ENCODE results near the gene METRN.
A peak's percentile ranks its signal among the peaks of the same experiment; 100 is the strongest.

METRN gene

DNA sequence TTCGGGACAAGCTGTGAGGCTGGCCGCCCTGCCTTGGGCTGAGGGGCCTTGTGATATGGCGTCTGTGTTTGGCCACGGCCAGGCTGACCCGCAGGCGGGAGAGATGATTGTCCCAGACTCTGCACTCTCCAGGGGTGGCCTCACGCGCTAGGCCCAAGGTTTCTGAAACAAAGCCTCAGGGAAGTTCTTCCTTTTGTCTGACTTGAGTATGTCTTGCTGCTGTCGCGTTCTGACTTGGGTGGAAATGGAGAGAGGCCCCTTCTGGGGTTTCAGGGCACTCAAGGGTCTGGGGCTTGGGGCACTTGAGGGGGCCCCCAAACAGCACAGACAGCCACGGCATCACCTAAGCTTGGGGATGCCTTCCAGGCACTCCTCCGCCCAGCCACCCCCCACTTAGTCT lies 3.8 kb upstream of the METRN start:
- no peak for DNase-seq

DNA sequence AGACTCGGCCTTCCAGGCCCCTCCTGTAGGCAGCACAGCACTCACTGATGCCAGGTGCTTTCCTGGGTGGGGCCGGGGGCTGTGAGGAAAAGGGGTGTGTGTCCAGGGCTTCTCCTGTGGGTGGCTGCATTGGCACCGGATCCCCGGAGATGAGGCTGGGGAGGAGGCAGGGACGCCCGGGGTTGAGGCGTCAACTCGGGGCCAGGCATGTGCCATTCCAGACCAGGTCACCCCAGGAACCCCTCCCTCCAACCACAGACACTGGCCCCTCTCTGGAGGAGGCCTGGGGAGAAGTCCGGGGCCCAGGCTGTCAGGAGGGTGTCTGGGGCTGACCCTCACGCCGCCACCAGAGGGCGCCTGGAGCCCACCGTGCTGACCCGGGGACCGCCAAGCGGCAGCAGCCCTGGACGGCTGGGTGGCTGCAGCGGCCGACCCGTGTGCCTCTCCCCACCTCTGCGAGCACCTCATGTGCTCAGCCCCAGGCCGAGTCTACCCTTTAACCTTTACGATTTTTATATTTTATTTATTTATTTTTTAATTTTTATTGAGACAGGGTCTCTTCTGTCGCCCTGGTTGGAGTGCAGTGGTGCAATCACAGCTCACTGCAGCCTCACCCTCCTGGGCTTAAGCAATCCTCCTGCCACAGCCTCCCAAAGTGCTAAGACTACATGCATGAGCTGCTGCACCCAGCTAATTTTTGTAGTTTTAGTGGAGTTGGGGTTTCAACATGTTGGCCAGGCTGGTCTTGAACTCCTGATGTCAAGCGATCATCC lies 3.2 kb upstream of the METRN start:
- peak; percentile 65 to 77 (median 72) for DNase-seq

DNA sequence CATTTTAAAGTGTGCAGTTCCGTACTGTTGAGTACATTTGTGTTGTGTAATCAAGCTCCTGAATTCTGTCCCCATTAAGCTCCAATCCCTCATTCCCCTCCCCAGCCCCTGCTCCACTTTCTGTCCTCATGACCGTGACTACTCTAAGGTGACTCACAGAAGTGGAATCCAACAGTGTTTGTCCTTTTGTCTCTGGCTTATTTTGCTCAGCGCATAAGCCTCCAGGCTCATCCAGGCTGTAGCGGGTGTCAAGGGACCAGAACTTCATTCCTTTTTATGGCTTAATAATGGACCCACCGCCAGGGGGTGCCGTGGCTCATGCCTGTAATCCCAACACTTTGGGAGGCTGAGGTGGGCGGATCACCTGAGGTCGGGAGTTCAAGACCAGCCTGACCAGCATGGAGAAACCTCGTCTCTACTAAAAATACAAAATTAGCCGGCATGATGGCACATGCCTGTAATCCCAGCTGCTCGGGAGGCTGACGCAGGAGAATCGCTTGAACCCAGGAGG lies 2.1 kb upstream of the METRN start:
- peak; percentile 11 to 53 (median 50) for DNase-seq

DNA sequence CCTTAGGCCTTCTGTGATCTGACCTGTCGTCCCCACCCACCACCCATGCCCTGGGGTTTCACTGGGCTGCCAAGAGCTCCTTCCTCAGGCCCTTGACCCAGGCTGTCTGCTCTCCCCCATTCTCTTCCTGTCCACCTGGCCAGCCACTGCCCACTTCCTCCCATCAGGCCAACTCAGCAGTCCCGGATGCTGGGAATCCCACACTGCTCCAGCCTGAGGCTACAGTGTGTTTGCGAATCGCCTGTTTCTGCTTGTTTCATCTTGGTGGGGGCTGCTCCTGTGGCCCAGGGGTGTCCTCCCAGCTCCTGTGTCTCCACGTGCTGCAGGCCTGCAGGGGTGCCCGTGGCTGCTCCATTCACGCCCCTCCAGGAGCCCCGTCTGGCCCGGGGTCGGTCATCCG lies 839 bp upstream of the METRN start:
- no peak for DNase-seq

DNA sequence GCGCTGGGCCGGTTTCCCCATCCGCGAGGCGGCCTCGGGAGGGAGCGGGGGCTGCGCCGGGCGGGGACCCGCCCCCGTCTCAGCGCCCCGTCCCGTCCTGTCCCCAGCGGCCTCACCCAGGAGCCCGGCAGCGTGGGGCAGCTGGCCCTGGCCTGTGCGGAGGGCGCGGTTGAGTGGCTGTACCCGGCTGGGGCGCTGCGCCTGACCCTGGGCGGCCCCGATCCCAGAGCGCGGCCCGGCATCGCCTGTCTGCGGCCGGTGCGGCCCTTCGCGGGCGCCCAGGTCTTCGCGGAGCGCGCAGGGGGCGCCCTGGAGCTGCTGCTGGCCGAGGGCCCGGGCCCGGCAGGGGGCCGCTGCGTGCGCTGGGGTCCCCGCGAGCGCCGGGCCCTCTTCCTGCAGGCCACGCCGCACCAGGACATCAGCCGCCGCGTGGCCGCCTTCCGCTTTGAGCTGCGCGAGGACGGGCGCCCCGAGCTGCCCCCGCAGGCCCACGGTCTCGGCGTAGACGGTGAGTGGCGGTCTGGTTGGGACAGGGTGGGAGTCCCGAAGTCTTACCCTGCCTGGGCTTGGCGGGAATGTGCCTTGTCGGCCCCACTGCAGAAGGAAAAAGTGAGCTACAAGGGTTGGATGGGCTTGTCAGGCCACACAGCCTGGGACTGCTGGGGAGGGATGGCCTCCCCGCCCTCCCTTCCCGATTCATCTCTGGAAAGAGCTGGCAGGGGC lies 720 bp downstream of the METRN start:
- peak in 2 of 3 experiments; percentile 66 to 69 for DNase-seq

DNA sequence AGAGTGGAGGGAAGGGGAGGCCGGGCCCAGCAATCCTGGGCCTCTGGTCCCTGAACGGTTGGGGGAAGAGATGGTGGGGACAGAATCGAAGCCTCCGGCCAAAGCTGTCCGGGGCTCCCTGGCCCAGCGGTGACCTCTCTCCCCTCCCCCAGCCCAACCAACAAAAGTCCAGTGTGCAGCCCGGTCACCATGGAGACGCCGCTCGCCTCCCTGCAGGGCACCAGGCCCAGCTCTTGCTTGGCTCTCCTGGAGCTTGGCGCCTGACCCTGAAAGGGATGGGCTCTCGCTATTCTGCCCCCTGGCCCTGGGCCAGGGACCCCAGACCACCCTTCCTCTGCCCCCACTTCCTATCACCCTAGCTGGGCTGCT lies 1.3 kb downstream of the METRN start:
- peak in 2 of 3 experiments; percentile 66 to 84 for DNase-seq

DNA sequence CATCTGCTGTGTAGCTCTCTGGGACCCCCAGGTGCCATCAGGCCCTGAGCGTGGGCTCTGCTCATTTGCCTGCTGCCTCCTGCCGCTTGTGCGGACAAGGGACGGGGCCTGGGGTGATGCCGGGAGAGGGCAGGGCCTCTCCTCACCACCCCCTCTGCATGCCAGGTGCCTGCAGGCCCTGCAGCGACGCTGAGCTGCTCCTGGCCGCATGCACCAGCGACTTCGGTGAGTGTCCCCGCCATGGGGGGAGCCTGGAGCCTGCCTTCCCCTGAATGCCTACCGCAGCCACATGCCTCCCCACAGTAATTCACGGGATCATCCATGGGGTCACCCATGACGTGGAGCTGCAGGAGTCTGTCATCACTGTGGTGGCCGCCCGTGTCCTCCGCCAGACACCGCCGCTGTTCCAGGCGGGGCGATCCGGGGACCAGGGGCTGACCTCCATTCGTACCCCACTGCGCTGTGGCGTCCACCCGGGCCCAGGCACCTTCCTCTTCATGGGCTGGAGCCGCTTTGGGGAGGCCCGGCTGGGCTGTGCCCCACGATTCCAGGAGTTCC lies 1.9 kb downstream of the METRN start:
- no peak for DNase-seq

DNA sequence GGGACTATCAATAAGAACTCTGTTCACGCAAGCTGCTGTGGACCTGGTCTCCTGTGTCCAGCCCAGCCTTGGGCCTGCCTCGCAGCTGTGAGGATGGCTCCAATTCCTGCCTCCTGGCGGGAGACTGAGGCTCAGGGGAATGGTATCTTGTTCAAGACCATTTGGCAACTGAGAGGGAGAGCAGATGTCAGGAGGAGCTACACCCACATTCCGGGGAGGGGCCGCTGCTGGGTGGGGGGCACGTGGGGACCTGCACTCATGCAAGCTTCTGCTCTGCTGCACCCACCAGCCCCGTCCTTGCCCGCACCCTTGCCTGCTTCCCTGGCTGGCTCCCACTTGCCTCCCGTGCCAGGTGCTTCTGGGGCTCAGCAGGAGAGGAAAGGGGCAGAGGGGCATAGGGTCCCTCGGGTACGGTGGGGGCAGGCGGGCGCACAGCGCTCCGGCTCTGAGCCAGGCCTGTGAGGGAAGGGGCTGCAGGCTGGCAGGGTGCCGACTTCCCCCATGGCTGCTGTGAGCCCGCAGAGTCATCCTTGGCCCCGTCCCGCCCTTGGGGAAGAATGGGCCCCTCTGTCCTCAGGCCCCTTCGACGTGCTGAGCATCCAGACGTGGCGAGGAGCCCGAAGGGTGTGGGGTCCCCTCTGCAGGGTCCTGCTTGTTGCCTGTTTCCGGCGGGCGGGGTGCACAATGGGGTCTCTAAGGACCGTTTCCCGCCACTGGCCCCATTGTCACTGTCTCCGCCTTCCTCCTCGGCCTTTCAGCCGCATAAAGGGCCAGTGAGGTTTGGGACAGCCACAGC lies 2.7 kb downstream of the METRN start:
- DNase-seq, result no peak

DNA sequence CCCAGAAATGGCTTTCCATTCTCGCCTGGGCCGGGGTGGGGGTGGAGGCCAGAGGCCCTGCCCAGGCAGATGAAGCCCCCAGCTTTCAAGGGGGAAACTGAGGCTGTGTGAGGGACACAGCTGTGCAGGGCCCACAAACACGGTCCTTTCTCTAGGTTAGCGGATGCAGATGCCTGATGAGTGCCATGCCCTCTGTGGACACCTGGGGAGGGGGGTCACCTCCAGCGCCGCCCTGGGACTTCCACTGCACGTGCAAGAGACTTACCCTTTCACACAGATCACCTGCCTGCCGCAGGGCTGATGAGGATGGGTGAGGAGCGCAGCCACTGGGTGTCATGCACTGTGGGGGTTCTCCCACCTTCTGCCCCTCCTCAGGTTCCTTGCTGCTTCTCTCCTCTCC lies 3.5 kb downstream of the METRN start:
- no peak for DNase-seq

DNA sequence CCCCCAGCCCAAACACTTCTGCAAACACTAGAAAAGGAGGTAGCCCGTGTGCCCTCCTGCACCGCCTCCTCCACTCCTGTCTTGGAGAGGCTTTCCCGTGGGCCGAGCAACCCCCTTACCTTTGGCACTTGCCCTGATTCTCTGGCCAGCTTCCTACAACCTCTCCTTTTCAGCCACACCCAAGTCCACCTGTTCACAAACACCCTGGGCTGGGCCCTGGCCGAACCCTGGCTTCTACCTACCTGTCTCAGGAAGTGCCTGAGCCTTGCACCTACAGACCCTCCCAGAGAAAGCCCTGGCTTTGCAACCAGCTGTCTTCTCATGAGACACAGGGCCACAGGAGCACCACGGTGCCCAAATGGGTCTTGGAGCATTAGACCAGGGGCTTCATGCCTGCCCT lies 4.0 kb downstream of the METRN start:
- no peak for DNase-seq

DNA sequence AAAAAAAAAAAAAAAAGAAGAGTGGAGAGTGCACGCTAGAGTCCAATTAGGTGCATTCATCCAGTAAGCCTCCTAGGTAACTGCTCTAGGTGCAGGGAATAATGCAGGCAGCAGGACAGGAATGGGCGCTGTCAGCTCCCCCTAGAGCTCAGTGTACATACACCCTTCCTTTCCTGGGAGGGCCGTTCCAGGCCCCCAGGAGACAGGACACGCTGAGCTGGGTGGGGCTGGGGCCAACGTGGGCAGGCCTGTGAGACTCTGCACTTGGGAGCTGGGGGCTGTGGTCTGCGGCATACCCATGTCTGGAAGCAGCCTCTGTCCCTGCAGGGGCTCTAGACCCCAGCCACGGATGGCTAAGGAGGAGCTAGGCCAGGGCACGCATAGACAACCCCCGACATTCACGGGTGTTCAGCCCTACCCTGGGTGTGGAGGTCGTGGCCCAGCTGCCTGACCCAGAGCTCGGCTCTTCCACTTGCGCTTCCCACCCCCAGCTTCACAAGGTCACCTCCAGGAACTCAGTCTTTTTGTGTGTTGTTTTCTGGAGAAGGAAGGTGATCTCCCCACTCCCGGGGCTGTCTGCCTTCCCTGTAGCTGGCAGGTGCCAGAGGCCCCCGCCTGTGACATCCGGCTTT lies 5.0 kb downstream of the METRN start:
- peak in 2 of 3 experiments; percentile 47 to 69 for DNase-seq

DNA sequence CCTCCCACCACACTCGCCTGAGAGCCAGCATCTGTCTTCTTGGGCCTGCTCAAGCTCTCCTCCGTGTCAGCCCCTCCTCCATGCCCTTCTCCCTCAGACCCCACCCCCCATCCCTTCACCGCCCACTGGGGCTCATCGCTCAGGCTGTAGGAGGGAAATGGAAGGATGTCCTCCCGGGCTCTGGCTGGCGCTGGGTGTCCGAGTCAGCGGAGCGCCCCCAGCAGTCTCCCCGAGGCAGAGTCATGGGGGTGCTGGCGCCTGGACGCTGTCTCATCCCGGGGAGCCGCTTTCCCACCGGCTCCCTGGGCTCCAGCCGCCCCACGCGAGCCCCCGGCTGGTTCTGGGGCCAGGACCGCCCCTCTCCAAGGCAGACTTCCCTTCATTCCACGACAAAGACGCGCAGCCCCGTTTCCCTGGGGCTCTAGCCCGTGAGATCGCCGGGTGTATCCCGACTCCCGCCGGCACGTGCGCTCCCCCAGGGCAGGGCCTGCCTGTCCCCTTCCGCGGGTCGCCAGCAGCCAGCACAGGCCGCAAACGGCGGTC lies 5.6 kb downstream of the METRN start:
- DNase-seq, result peak; percentile 54 to 81 (median 66)

DNA sequence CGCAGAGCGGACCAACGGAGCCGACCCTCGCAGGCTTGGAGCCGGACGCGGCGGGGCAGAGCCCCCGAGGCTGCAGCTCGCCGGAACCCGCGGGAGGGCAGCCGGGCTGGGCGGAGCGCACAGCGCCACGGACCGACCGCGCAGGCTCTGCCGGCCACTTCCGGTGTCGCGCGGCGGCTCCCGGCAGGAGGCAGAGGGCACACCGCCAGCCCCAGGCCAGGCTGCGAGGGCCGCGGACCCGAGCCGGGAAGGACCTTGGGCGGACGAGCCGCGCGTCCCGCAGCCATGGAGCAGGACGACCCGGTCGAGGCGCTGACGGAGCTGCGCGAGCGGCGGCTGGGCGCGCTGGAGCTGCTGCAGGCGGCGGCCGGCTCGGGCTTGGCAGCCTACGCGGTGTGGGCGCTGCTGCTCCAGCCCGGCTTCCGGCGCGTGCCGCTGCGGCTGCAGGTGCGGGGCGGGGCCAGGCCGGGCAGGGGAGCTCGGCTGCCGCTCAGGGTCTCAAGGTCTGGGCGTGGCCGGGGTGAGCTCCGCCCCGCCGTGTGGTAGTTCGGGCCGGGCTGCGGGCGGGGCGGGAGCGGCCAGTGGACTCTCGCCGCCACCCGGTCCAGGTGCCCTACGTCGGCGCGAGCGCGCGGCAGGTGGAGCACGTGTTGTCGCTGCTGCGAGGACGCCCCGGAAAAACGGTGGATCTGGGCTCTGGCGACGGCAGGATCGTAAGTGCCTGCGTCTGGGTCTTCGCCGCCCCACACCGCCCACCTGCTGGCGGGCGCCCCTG lies 6.3 kb downstream of the METRN start, which contains the start of gene ANTKMT:
TSS of gene ANTKMT (plus strand) at position 157 of the 775 bp plus-strand sequence. CDS start at position 286, 129 bp downstream.
- peak; percentile 95 to 97 (median 96) for DNase-seq

DNA sequence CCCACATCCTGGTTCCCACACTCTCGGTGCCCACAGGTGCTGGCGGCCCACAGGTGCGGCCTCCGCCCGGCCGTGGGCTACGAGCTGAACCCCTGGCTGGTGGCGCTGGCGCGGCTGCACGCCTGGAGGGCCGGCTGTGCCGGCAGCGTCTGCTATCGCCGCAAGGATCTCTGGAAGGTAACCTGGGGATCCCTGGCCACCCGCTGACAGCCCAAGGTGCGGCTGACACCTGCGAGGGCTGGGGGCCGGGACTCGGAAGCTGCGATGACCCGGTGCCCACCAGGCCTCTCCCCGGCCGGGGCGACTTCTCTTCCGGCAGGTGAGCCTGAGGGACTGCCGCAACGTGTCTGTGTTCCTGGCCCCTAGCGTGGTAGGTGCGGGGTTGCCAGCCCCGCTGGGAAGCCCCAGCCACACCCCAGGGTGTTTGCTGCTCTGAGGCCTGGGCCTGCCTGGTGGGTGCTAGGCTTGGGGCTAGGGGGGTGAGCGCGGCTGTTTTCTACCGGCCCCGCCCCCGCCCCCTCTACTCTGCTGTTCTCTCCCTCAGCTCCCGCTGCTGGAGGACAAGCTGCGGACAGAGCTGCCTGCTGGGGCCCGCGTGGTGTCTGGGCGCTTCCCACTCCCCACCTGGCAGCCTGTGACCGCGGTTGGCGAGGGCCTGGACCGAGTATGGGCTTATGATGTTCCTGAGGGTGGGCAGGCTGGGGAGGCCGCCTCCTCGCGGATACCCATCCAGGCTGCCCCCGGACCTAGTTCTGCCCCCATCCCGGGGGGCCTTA lies 7.0 kb downstream of the METRN start:
- DNase-seq, result peak in 1 of 3 experiments; percentile 52

DNA sequence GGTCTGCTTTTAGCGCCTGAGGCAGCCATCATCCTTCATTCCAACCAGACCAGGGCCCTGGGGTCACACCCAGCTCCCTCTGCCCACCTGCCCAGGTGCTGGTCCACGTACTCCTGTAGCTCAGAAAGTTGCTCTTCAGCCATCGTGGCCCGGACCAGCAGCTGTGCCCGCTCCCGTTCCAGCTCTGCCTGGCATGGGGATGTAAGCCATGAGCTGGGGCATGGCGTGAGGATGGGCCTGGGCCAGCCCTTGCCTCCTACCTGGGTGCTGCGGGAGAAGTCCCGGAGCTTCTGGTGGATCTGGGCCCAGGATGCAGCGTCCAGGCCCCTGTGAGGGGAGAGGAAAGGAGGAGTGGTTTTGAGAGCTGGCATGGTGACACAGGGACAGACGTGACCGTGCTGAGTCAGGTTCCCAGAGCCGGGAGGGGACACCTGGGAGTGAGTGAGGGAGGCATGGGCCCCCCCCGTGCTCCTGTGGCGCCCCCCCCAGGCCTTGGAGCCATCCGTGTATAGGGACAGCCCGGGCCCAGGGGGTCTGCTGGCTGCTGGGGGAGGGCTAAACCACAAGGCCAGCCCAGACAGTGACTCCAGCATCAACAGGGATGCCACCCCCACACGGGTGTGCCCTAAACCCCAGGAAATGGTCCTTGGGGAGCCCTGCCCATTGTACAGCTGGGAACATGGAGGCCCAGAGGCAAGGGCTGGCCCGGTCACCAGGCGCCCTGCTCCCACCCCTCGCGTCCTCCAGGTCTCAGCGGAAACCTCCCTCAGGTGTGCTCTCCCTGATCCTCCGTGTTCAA lies 8.1 kb downstream of the METRN start:
- no peak for DNase-seq

DNA sequence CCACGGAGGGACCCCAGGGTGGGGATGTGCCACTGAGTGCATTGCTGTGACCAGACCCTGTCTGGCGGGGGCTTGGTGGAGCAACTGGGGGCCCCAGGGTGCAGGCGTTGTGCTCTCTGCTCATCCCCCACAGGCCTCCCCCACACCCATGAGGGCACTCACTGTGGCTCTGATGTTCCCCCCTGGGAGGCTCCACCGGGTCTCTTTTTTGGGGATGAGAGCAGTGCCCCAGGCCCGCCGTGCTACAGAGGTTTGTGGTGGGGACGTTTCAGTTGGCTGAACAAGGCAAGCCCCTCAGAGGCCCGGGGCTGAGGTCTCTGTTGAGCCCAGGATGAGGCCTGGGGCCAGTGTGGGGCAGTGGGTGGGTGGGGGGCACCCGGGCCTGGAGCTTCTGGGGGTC lies 8.8 kb downstream of the METRN start:
- no peak for DNase-seq

DNA sequence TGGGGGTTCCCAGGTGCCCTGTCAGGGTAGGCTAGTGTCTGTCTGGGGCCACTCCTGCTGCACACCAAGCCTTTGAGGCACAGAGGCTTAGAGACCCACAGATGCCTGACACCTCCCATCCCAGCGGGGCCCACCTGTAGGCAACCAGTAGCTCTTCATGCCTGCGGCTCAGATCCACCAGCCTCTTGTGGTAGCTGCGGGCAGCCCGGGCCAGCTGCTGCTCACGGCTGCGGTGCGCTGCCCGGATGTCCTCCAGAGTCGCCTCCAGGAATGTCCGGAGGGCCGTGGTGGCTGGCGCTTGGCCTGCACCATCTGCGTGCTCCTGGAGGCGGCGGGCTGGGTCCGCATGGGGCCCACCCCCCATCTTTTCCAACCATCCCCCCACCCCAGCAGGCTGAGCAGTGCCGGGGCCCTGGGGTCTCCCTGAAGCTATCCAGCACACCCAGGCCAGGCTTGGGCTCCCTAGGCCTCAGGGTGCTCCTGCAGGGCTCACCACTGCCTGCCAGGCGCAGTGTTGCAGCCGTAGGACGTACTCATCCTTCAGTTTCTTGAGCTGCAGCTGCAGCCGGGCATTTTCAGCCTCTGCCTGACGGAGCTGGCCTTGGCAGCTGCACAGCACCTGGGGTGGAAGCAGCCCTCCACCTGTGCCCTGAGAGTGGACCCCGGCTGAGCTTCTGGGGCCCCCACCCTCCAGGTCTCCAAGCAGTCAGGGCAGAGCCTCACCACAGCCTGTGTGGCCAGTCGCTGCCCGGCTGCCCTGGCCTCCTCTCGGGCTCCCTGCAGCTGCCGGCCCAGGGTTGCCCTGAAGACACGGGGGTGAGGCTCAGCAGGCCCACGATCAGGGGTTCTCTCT lies 9.5 kb downstream of the METRN start:
- DNase-seq, result no peak

DNA sequence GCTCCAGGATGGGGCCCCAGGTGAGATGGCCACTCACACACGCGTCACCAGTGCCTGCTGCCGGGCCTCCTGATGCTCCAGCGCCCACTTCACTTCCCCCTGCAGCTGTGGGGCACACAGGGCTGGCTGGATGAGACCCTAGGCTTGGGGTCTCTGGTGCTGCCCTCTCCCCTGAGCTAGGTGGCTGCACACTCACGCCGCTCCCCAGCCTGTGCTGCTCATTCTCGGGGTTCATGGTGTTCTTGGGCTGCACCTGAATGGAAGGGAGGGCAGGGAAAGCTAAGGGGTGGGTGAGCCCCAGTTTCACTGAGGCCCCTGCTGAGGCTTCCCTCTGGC lies 10.1 kb downstream of the METRN start:
- no peak for DNase-seq
